ENCODE data around the gene SPON1.

DNA sequence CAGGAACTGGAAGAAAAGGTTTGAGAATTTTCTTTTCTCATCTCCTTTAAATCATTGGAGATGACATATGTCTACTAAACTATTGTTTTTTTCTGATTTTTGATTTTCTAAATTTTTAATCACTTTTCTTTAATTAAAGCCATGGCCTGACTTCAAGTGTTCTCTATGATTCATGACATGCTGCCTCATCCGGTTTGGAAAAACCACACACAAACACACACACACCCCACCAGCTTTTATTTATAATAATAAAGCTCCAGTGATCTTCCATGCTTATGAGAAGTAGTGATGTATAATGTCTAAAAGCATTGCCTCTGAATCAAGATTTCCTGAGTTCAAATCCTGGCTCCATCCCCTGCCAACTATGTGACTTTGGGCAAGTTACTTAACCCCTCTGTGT is 179.2 kb downstream of the SPON1 start:
- no peak for TF ChIP-seq CTCF (IDR thresholded peaks at IDR 0.05; ENCODE audit: low read length)
- no peak for TF ChIP-seq EZH2 (optimal IDR thresholded peaks at IDR 0.05; ENCODE audit: low read depth, low read length)
